HepG2 (cell line): ENCODE measurements around the gene BTBD19. TPM values are rescaled to one million over a fixed set of nuclear protein-coding genes. Genes with fewer than 3 reads are reported as not detected.
A peak's percentile ranks its signal among the peaks of the same experiment; 100 is the strongest.

Experiments used
- BORCS8-MEF2B ChIP-seq: sonication (generic); formaldehyde crosslinking; IDR thresholded peaks from 2 replicates; pipeline ENCODE4 v1.8.0; 2022; ENCODE audit warnings: mild to moderate bottlenecking, missing genetic modification reagents
- EZH2 ChIP-seq: conservative IDR thresholded peaks from 2 replicates; pipeline ENCODE4 v1.6.1; 2012; ENCODE audit warnings: mild to moderate bottlenecking, low read depth, low read length, moderate library complexity
- MAFF ChIP-seq: IDR thresholded peaks from 2 replicates; pipeline ENCODE4 v1.6.1; 2011; ENCODE audit warnings: low read depth, low read length, improper control_type of control experiment
- PRPF4 ChIP-seq: fragments of 200-400 bp; formaldehyde crosslinking; IDR thresholded peaks from 2 replicates; pipeline ENCODE4 v1.6.1; 2016; ENCODE audit warnings: low read length, low read depth; ENCODE audit not compliant: poor library complexity, severe bottlenecking
- SIX1 ChIP-seq: sonication (generic); formaldehyde crosslinking; IDR thresholded peaks from 2 replicates; pipeline ENCODE4 v1.4.0; 2020; ENCODE audit warnings: missing genetic modification reagents, borderline replicate concordance
- TP53 ChIP-seq: sonication (generic); formaldehyde crosslinking; conservative IDR thresholded peaks from 2 replicates; pipeline ENCODE4 v1.4.0; 2020; ENCODE audit warnings: missing genetic modification reagents
- U2AF1 ChIP-seq: fragments of 200-400 bp; formaldehyde crosslinking; optimal IDR thresholded peaks from 2 replicates; pipeline ENCODE3; 2017; ENCODE audit warnings: mild to moderate bottlenecking, low read depth, low read length
- ZBED4 ChIP-seq: sonication (generic); formaldehyde crosslinking; IDR thresholded peaks from 2 replicates; pipeline ENCODE4 v1.4.0; 2020; ENCODE audit warnings: missing genetic modification reagents, borderline replicate concordance
- ZC3H4 ChIP-seq: sonication (generic); formaldehyde crosslinking; IDR thresholded peaks from 2 replicates; pipeline ENCODE4 v1.4.0; 2020; ENCODE audit warnings: missing genetic modification reagents, borderline replicate concordance
- ZHX2 ChIP-seq, 2 experiments: sonication (generic) in 1 of 2; formaldehyde crosslinking in 1 of 2; IDR thresholded peaks; 2 replicates each; pipeline versions ENCODE4 v1.6.1 to v1.9.0; 2014 to 2022; ENCODE audit warnings: antibody characterized with exemption in 1 of 2, borderline replicate concordance in 1 of 2, inconsistent platforms in 1 of 2, low read depth in 1 of 2, missing genetic modification reagents in 1 of 2
- ZKSCAN1 ChIP-seq: fragments of 150-350 bp; IDR thresholded peaks from 2 replicates; pipeline ENCODE4 v1.6.1; 2014; ENCODE audit warnings: low read length
- ZNF256 ChIP-seq: sonication (generic); formaldehyde crosslinking; conservative IDR thresholded peaks from 2 replicates; pipeline ENCODE4 v1.4.0; 2020; ENCODE audit warnings: missing genetic modification reagents
- ZNF333 ChIP-seq: sonication (generic); formaldehyde crosslinking; IDR thresholded peaks from 2 replicates; pipeline ENCODE4 v1.4.0; 2020; ENCODE audit warnings: mild to moderate bottlenecking, missing genetic modification reagents, borderline replicate concordance
- polyA plus RNA-seq, 8 experiments: library from polyadenylated mRNA; depleted of rRNA in 3 of 8; stranded (reverse) in 7 of 8; unstranded in 1 of 8; fragments of >200 nt; fragmentation: Illumina TruSeq in 4 of 8; extraction: Trizol in 4 of 8; gene quantifications; 2 replicates each; pipeline versions ENCODE4 v1.2.1 to v1.2.3, GENCODE V29; 2011 to 2016; ENCODE audit warnings: low read depth in 4 of 8, missing spikeins in 1 of 8, mixed read lengths in 1 of 8; ENCODE audit not compliant: insufficient read depth in 1 of 8
- total RNA-seq, 5 experiments: library from RNA; depleted of rRNA; stranded (reverse); fragments of >200 nt; fragmentation: Illumina TruSeq; extraction: Trizol; gene quantifications; 2 replicates each; pipeline ENCODE4 v1.2.3, GENCODE V29; 2016; ENCODE audit warnings: low read depth in 1 of 5
- TF ChIP-seq, protein P1 (sequence below): sonication (generic); formaldehyde crosslinking; conservative IDR thresholded peaks from 2 replicates; pipeline ENCODE4 v1.8.0; 2022; ENCODE audit warnings: mild to moderate bottlenecking, moderate library complexity, missing genetic modification reagents
- TF ChIP-seq, protein P2 (sequence below): sonication (generic); formaldehyde crosslinking; IDR thresholded peaks from 2 replicates; pipeline ENCODE4 v1.8.0; 2022; ENCODE audit warnings: mild to moderate bottlenecking, missing genetic modification reagents, borderline replicate concordance

The BTBD19 gene
- total and polyA plus RNA-seq, 2 of the 13 experiments (the other 11 are each of a cell fraction or from before 2014, with no cell fraction given), result 2.7 to 6.7 TPM

GRCh38 chr1:44807364-44808062, 810 bp upstream of the BTBD19 start (continued):
- TF ChIP-seq ZHX2 (IDR thresholded peaks at IDR 0.05; ENCODE audit: low read depth), result no peak
- no peak for TF ChIP-seq ZHX2 (CRISPR knock-in tag; IDR thresholded peaks at IDR 0.05; ENCODE audit: borderline replicate concordance)
- TF ChIP-seq ZC3H4, result no peak
- no peak for TF ChIP-seq TP53 (CRISPR knock-in tag)
- peak; percentile 88 for TF ChIP-seq BORCS8-MEF2B
- TF ChIP-seq MAFF, result peak; percentile 32
- no peak for TF ChIP-seq SIX1 (CRISPR knock-in tag)
- no peak for TF ChIP-seq ZKSCAN1
- TF ChIP-seq ZBED4 (CRISPR knock-in tag), result no peak
- TF ChIP-seq, protein P1, sequence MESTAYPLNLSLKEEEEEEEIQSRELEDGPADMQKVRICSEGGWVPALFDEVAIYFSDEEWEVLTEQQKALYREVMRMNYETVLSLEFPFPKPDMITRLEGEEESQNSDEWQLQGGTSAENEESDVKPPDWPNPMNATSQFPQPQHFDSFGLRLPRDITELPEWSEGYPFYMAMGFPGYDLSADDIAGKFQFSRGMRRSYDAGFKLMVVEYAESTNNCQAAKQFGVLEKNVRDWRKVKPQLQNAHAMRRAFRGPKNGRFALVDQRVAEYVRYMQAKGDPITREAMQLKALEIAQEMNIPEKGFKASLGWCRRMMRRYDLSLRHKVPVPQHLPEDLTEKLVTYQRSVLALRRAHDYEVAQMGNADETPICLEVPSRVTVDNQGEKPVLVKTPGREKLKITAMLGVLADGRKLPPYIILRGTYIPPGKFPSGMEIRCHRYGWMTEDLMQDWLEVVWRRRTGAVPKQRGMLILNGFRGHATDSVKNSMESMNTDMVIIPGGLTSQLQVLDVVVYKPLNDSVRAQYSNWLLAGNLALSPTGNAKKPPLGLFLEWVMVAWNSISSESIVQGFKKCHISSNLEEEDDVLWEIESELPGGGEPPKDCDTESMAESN, result peak; percentile 76
- no peak; the same call in 1 of the 2 replicates for TF ChIP-seq ZNF256 (CRISPR knock-in tag)
- TF ChIP-seq EZH2, result no peak
- TF ChIP-seq ZNF333 (CRISPR knock-in tag), result no peak
- no peak for TF ChIP-seq PRPF4
- TF ChIP-seq U2AF1, result no peak
- TF ChIP-seq, protein P2, sequence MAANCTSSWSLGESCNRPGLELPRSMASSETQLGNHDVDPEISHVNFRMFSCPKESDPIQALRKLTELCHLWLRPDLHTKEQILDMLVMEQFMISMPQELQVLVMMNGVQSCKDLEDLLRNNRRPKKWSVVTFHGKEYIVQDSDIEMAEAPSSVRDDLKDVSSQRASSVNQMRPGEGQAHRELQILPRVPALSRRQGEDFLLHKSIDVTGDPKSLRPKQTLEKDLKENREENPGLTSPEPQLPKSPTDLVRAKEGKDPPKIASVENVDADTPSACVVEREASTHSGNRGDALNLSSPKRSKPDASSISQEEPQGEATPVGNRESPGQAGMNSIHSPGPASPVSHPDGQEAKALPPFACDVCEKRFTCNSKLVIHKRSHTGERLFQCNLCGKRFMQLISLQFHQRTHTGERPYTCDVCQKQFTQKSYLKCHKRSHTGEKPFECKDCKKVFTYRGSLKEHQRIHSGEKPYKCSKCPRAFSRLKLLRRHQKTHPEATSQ (CRISPR knock-in tag), result no peak
